H1 (cell line): Measurements from ENCODE around the gene FBXO41. TPM values are rescaled to one million over a fixed set of nuclear protein-coding genes. Genes with fewer than 3 reads are reported as not detected.

ENCODE experiments used
- ASH2L ChIP-seq: fragments of 200-600, 300-600 bp; sonication (generic); IDR thresholded peaks from one replicate; pipeline ENCODE4 v1.7.1; 2017; ENCODE audit warnings: low read length
- BACH1 ChIP-seq: IDR thresholded peaks from 2 replicates; pipeline ENCODE4 v1.6.1; 2012; ENCODE audit warnings: low read length, improper control_type of control experiment
- BCL11A ChIP-seq, 2 experiments: IDR thresholded peaks; one replicate each; pipeline ENCODE4 v1.6.1; 2011; ENCODE audit warnings: low read depth in 2 of 2, low read length in 2 of 2, mild to moderate bottlenecking in 2 of 2
- BRCA1 ChIP-seq: IDR thresholded peaks from 2 replicates; pipeline ENCODE4 v1.6.1; 2012; ENCODE audit warnings: low read depth, low read length, improper control_type of control experiment
- CHD1 ChIP-seq: IDR thresholded peaks from 2 replicates; pipeline ENCODE4 v1.6.1; 2012; ENCODE audit warnings: low read depth, low read length, improper control_type of control experiment
- CHD2 ChIP-seq: IDR thresholded peaks from 2 replicates; pipeline ENCODE4 v1.6.1; 2012; ENCODE audit warnings: low read length, improper control_type of control experiment
- CREB1 ChIP-seq: IDR thresholded peaks from 2 replicates; pipeline ENCODE4 v1.6.1; 2012; ENCODE audit warnings: inconsistent platforms
- CTBP2 ChIP-seq: IDR thresholded peaks from 2 replicates; pipeline ENCODE4 v1.7.0; 2011; ENCODE audit warnings: borderline replicate concordance, mild to moderate bottlenecking, moderate library complexity, mixed read lengths, low read length; ENCODE audit not compliant: insufficient read depth, insufficient read length
- E2F6 ChIP-seq: IDR thresholded peaks from 2 replicates; pipeline ENCODE4 v1.6.1; 2012; ENCODE audit warnings: inconsistent platforms
- FOSL1 ChIP-seq: IDR thresholded peaks from 2 replicates; pipeline ENCODE4 v1.6.1; 2011; ENCODE audit warnings: mild to moderate bottlenecking, low read depth, low read length, moderate library complexity; ENCODE audit not compliant: insufficient read depth
- HDAC2 ChIP-seq, 2 experiments: fragments of 300-600 bp in 1 of 2; sonication (generic) in 1 of 2; IDR thresholded peaks; 2 replicates each; pipeline ENCODE4 v1.6.1; 2011 to 2012; ENCODE audit warnings: low read depth in 2 of 2, low read length in 2 of 2, mild to moderate bottlenecking in 2 of 2, moderate library complexity in 2 of 2, borderline replicate concordance in 1 of 2, inconsistent platforms in 1 of 2
- KDM4A ChIP-seq: IDR thresholded peaks from one replicate; pipeline ENCODE4 v1.7.1; 2012; ENCODE audit warnings: low read depth, mild to moderate bottlenecking, moderate library complexity, low read length, inconsistent platforms; ENCODE audit not compliant: severe bottlenecking
- MAX ChIP-seq: IDR thresholded peaks from 2 replicates; pipeline ENCODE4 v1.6.1; 2012; ENCODE audit warnings: inconsistent platforms
- POLR2A ChIP-seq, 2 experiments: IDR thresholded peaks; 1 replicate in 1 of 2; 2 replicates in 1 of 2; pipeline ENCODE4 v1.6.1; 2011; ENCODE audit warnings: low read depth in 2 of 2, low read length in 2 of 2, mild to moderate bottlenecking in 2 of 2; ENCODE audit errors: control extremely low read depth in 1 of 2
- POLR2AphosphoS5 ChIP-seq: IDR thresholded peaks from 2 replicates; pipeline ENCODE4 v1.6.1; 2011; ENCODE audit warnings: low read depth, low read length
- POU5F1 ChIP-seq: IDR thresholded peaks from 2 replicates; pipeline ENCODE4 v1.6.1; 2011; ENCODE audit warnings: low read depth, mild to moderate bottlenecking, low read length, moderate library complexity
- RAD21 ChIP-seq, 2 experiments: IDR thresholded peaks in 1 of 2; conservative IDR thresholded peaks in 1 of 2; 2 replicates each; pipeline ENCODE4 v1.6.1; 2011; ENCODE audit warnings: low read depth in 2 of 2, low read length in 2 of 2, improper control_type of control experiment in 1 of 2, inconsistent platforms in 1 of 2, mild to moderate bottlenecking in 1 of 2, moderate library complexity in 1 of 2
- RNF2 ChIP-seq: fragments of 200-900, 300-1000 bp; sonication (generic); IDR thresholded peaks from 2 replicates; pipeline ENCODE4 v1.7.1; 2016; ENCODE audit warnings: borderline replicate concordance, low read depth, mild to moderate bottlenecking, antibody characterized with exemption, low read length; ENCODE audit not compliant: poor library complexity, severe bottlenecking; ENCODE audit errors: missing control alignments
- SIRT6 ChIP-seq: IDR thresholded peaks from one replicate; pipeline ENCODE4 v1.7.1; 2012; ENCODE audit warnings: low read length, inconsistent platforms
- SP1 ChIP-seq: IDR thresholded peaks from 2 replicates; pipeline ENCODE4 v1.6.1; 2011; ENCODE audit warnings: low read depth, low read length
- SP2 ChIP-seq: IDR thresholded peaks from 2 replicates; pipeline ENCODE4 v1.6.1; 2012; ENCODE audit warnings: mild to moderate bottlenecking, low read length, inconsistent platforms
- SUZ12 ChIP-seq: fragments of 200-600 bp; sonication (generic); IDR thresholded peaks from 2 replicates; pipeline ENCODE4 v1.6.1; 2012; ENCODE audit warnings: mild to moderate bottlenecking, inconsistent platforms, low read length, moderate library complexity, mixed read lengths
- TAF7 ChIP-seq: optimal IDR thresholded peaks from 2 replicates; pipeline ENCODE3; 2011; ENCODE audit warnings: low read depth, mild to moderate bottlenecking, inconsistent platforms, low read length, moderate library complexity, borderline replicate concordance
- polyA plus RNA-seq, 7 experiments: library from polyadenylated mRNA; depleted of rRNA in 3 of 7; stranded (reverse) in 5 of 7; unstranded in 2 of 7; fragments of >200 nt in 5 of 7; fragments of 200-250 nt in 2 of 7; gene quantifications; 1 replicate in 5 of 7; 2 replicates in 1 of 7; 4 replicates in 1 of 7; pipeline versions ENCODE4 v1.2.1 to v1.2.3, GENCODE V29; 2011 to 2013; ENCODE audit warnings: missing spikeins in 2 of 7, mixed read lengths in 2 of 7
- total RNA-seq: library from RNA; stranded (reverse); fragmentation: NEBNext Ultra II Directional; extraction: Animal tissue kit (Norgen Biotek cat#: 25700); gene quantifications from 2 replicates; pipeline ENCODE4 v1.2.1, GENCODE V29; 2021

FBXO41 gene
- total and polyA plus RNA-seq, 2 of the 8 experiments (the other 6 are each of a cell fraction or from before 2014, with no cell fraction given) = 11.2 to 14.3 TPM

GRCh38 chr2:73268830-73269685, 15.2 kb downstream of the FBXO41 start (continued):
- TF ChIP-seq POLR2AphosphoS5 (no peak), POU5F1 (no peak), SIRT6 (no peak), HDAC2 (IDR thresholded peaks at IDR 0.05; ENCODE audit: borderline replicate concordance in 1 of 2, low read depth in 2 of 2, low read length in 2 of 2) (peak in 1 of 2 experiments; percentile 83; a peak in 1 of 4 replicates), CHD2 (no peak), BCL11A (IDR thresholded peaks at IDR 0.05; ENCODE audit: low read depth in 2 of 2, low read length in 2 of 2) (no peak), FOSL1 (no peak), SP2 (no peak), ASH2L (peak; percentile 85), SUZ12 (peak; percentile 53; the same call in 1 of the 2 replicates), KDM4A (peak; percentile 84), RAD21 (IDR thresholded peaks at IDR 0.05 in 1 of 2, conservative IDR thresholded peaks at IDR 0.05 in 1 of 2; ENCODE audit: low read depth in 2 of 2, low read length in 2 of 2) (no peak), POLR2A (IDR thresholded peaks at IDR 0.05; ENCODE audit: control extremely low read depth in 1 of 2, low read depth in 2 of 2, low read length in 2 of 2) (no peak), E2F6 (peak; percentile 94), BACH1 (no peak), CREB1 (no peak), CTBP2 (no peak), CHD1 (no peak), MAX (peak; percentile 89), TAF7 (no peak), SP1 (no peak), RNF2 (peak; percentile 72), BRCA1 (no peak)
